NCI-H2171 (cell line): Measurements from ENCODE around the gene KIF21A.

Experiments
- DNase-seq: peaks from one replicate; lab custom pipeline; 2025; lab: John Stamatoyannopoulos, UW

The KIF21A gene

DNA sequence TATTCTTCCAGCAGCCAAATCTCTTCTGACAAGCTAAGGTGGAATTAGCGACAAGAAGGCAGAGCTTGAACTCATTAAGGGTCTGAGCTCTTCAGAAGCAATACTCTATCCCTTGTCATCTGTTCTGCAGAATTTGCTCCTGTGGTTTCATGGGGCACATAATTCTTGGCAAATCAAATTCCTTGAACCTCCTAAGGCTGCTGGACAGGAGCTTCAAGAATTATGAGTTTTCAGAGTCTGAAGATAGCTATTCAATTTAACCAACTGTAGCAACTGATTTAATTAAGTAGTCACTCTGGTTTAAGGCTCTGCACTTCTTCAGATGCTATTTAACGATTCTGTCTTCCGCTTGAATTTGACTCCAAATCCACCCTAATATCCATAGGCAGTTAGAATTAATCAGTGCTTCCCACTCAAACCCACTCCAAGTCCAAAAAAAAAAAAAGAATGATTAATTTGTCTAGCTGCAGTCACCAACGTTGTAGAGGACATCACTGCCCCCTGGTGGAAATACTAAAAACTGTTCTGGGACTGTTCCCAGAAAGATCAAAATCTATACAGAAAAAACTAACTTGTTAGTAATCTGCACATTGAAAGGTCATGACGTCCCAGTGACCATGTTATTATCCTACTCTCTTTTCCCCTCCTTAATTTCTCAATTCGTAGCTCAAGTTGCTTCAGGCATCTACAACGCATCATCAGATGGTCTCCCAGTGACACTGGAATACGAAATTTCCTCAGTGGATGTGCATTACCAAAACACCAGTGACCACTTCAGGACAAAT lies 169.9 kb downstream of the KIF21A start:
- DNase-seq = peak; percentile 6

DNA sequence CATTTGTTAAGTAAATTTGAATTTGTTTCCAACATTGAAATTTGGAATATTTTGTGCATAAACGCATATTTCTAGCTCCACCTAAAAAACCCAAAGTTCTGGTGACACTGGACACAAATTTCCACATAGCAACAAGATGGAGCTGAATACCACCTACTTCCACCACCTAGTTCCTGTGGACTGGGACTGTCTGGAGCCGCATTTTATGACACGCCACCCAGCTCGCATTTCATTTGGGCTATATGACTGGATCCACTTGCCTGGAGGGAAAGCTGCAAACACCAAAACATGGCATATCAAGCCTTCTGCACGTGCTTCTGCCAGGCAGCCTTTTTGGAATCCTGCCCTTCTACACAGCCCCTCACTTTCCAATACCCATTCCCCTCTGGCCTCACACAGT lies 173.4 kb downstream of the KIF21A start:
- DNase-seq = no peak

DNA sequence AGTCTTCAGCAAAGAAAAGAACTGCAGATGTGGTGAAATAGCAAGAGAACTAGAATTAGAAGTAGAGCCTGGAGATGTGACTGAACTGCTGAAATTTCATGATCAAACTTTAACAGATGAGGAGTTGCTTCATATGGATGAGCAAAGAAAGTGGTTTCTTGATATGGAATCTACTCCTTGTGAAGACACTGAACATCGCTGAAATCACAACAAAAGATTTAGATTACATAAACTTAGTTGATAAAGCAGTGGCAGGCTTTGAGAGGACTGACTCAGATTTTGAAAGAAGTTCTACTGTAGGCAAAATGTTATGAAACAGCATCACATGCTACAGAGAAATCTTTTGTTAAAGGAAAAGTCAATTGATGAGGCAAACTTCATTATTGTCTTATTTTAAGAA lies 175.0 kb downstream of the KIF21A start:
- DNase-seq = no peak

DNA sequence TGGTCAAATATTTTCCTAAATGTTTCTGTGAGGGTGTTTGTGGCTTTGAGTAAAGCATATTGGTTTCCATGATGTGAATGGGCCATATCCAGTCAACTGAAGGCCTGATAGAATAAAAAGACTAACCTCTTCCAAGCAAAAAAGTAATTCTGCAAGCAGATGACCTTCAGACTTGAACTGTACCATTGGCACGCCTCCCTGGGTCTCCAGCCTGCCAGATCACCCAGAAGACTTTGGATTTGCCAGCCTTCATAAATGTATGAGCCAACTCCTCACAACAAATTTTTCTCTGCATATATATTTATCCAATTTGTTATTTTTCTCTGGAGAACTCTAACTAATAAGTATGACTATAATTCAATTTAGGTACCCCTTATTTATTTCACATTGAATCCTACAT lies 190.3 kb downstream of the KIF21A start:
- DNase-seq = no peak
